NCI-H1694 treated with DMSO at 0.1 percent for 48 hours (cell line): ENCODE data around the gene WASHC4.
A peak's percentile ranks its signal among the peaks of the same experiment; 100 is the strongest.
"Not testable (repeated sequence)": the region's sequence is repeated elsewhere in the genome, so short reads cannot be mapped to it uniquely, and the experiment has no call there.

Source experiments
- DNase-seq: peaks from one replicate; lab custom pipeline; 2025; lab: John Stamatoyannopoulos, UW

Gene WASHC4

DNA sequence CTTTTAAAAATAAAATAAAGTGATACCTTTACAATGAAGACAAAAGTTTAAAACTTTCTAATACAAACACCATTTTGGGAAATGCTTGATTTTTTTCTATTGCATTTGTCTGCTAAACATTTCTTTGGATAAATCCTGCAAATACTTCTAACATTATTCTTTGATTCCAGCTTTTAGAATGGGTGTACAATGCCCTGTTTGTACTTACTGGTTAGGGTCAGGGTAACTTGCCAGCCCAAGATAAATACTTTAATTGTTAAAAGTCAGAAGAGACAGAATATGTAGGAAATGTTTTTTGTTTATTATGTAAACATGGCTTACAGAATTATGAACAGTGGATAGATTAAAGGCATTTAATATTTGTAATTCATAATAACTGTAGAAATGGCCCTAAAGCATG, 60.5 kb downstream of the WASHC4 start:
- DNase-seq = no peak

DNA sequence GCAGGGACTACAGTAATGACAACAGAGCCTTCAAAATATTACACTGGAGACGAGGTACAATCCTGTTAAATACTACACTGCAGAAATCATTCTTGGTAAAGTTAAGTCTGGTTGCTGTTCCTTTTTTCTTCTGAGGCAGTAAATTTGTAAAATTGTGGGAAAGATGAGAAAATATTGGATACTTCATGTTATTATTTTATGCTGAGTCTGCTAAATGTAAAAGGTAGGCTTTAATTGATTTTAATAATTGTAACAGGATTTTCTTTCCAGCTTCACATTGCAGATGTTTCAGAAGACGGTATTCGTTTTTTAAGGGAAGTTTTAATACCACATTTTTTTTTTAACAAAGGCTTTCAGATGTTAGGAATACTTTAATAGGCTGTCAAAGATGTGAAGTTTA, 62.6 kb downstream of the WASHC4 start:
- DNase-seq = no peak

DNA sequence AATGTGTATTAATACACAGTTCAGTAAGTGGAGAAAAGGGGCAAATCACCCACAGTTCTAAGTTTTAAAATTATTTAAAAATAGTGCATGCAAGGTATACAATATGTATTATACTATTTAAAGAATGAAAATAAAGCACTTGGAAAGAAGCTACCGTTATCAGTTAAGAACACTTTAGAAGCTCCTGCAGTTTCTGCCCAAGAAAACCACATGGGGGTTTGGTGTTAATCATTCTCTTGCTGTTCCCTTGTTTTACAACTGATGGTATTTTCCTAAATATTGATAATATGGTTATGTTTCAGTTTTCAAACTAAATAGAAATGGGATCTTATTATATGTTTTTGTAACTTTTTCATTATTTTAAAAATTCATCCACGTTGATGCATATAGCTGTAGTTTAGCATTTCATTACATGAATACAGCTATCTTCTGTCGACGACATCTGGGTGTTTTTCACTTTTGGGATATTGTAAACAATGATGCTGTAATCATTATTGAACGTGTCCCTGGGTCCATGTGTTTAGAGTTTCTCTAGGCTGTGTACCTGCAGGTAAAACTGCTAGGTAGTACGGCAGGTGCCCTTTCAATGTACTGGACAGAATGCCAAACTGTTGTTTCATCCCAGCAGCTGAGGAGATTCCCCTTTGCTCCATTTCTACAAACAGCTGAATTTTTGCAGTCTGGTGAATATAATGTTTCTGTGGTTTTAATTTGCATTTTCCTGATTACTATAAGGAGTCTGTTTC, 64.3 kb downstream of the WASHC4 start:
- no peak for DNase-seq

DNA sequence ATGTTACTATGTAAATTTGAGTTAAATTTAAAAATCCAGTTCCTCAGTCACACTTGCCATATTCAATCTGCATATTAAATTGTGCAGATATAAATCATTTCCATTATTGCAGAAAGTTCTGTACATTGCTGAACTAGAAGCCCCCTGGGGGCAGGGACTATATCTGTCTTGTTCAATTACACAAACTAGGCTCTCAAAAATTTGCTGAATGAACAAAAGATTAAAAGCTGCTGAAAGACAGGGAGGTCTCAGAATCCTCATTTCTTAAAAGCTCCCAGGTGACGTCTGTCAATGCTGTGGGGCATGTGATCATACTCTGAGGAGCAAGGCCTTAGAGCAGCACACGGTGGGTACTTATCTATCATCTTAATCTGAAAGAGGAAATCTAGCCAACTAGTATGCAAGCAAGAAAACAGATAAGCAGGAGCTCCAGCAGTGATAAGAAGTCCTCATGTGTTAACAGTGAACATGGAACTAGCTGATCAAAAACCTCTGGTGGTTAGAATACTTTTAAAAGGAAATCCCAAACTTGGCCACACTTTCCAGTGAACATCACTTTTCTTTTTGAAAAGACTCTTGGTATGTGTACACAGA, 68.0 kb downstream of the WASHC4 start:
- DNase-seq = no peak

DNA sequence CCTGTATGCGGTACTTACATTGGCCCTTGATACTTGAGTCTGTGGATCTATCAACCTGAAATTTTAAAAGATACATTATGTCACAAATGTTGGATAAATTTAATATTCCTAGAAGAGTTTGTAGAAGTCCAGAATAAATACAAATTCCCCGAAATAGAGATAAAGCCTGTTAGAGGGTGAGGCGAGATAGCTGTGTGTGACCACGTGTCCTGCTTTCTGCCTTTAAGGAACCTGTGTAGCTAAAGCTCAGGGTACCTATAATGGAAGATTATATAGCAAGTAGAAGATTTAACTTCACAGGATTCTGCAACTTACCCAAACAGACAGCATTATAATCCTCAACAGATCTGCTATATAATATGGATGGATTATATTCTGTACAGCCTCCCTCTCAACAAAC, 69.7 kb downstream of the WASHC4 start:
- no peak for DNase-seq

DNA sequence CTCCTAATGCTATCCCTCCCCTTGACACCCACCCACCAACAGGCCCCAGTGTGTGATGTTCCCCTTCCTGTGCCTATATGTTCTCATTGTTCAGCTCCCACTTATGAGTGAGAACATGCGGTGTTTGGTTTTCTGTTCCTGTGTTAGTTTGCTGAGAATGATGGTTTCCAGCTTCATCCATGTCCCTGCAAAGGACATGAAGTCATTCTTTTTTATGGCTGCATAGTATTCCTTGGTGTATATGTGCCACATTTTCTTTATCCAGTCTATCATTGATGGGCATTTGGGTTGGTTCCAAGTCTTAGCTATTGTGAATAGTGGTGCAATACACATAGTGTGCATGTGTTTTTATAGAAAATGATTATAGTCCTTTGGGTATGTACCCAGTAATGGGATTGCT, 71.6 kb downstream of the WASHC4 start:
- DNase-seq = not testable (repeated sequence)

DNA sequence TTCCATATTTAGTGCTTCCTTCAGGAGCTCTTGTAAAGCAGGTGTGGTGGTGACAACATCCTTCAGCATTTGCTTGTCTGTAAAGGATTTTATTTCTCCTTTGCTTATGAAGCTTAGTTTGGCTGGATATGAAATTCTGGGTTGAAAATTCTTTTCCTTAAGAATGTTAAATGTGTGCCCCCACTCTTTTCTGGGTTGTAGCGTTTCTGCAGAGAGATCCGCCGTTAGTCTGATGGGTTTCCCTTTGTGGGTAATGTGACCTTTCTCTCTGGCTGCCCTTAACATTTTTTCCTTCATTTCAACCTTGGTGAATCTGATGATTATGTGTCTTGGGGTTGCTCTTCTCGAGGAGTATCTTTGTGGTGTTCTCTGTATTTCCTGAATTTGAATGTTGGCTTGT, 75.9 kb downstream of the WASHC4 start:
- DNase-seq = not testable (repeated sequence)

DNA sequence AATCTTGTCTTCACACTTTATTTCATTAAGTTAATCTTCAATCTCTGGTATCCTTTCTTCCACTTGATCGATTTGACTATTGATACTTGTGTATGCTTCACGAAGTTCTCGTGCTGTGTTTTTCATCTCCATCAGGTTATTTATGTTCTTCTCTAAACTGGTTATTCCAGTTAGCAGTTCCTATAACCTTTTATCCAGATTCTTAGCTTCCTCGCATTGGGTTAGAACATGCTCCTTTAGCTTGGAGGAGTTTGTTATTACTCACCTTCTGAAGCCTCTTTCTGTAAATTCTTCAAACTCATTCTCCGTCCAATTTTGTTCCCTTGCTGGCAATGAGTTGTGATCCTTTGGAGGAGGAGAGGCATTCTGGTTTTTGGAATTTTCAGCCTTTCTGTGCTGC, 76.4 kb downstream of the WASHC4 start:
- DNase-seq = not testable (repeated sequence)

DNA sequence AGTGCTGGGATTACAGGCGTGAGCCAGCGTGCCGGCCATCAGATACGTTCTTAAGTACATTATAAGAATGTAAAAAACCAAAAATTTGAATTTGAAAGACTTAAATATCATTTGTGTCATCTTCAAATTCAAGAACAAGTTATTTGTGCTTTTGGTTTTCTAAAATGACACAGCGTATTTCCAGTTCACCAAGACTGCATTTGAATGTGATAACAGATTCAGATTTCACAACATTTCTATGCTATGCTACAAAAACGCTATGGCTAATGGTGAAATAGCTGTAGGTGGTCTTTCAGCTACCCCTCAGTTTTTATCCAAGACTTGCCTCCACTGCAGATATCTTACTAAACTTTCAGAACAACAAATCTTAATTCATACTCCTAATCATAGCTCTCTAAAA, 81.8 kb downstream of the WASHC4 start:
- no peak for DNase-seq

DNA sequence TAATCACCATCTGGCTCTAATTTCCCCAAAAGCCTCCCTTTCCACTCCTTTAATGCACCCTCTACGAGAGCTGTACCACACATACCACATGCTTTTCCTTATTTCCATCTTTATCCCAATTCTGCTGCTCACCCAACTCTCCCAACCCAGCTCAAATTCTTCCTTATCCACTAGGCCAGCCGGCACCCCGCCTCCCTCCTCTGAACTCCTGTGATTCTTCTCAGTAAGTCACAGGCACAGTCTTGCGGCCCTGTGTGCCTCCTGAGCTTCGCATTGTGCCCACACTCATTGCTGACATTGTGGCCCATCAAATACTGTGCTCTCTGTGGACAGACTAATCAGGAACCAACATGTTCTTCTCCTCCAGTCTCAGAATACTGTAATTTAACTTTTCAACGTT, 83.0 kb downstream of the WASHC4 start:
- DNase-seq = no peak

DNA sequence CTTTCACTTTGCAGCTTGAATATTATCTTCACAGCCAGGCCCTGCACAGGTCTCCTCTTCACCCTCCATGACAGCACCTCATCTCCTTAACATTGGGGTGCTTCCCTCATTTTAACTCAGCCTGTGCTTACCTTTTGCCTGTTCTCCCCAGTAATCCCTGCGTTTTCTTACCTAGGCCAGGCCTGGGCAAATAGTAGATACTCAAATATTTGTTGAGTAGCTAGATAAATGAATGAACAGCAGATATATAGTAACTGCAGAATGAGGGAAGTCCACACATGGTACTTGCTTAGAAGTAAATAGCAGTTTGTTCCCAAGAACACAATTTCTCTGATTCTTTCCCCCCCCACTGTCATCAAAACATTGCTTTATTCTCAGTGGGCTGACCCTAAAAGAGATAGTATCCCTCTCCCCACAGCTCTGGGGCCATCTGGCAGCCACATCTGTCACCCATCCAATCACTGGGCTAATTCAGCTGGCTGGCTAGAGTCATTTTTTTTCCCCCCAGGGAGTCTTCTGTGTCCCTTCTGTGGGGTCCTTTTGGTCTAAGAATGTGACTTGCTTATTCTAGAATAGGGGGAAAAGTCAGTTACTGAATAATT, 85.2 kb downstream of the WASHC4 start:
- DNase-seq = peak; percentile 52

DNA sequence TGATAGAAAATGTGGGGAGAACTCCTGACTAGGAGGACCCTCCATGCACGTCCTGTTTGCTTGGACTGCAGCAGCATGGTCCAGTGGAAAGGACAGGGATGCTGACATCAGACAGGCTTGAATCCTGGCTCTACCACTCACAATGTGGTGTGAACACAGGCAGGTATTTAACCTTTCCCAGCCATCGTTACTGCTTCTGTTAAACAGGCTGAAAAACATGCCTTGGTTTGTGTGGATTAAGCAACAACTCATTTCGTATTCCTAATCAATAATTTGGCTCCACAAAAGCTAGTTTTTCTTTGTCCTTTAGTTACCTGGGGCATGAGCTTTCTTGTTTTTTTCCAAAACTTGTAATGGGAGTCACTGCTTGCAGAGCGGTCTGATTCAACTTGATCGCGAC, 87.4 kb downstream of the WASHC4 start:
- no peak for DNase-seq

DNA sequence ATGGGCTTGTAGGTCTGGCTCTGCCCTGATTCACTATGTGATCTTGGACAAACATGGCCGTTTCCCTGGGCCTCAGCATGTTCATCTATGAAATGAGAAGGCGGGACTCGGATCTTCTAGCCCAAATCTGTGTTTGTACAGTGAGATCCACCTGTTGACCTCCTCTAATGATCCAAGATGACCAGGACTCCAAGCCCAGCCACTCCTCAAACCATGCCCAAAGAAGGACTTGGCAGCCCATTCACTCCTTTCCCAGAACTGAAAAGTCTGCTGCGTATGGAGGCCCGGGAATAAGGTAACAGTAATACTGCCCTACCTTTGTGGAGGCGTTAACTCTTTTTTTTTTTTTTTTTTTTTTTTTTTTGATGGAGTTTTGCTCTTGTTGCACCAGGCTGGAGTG, 88.6 kb downstream of the WASHC4 start:
- no peak for DNase-seq

DNA sequence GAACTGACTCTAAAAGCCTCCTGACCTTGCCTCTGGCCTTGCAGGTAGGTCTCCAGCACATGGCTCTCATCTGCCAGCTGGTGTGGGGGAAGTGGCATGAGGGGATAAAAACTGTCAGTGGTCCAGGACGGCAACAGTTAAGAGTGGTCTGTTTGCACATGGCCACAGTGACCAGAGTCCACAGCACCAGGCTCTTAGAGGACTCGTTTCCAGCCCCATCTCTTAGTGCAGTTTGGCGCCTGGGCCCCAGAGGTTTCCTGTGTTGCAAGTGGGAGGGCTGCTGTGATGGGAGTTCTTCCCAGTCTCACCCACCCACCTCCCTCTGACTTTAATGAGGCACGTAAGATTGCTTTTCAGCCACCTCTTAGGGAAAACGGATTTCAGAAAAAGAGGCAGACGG, 91.4 kb downstream of the WASHC4 start:
- DNase-seq = no peak

DNA sequence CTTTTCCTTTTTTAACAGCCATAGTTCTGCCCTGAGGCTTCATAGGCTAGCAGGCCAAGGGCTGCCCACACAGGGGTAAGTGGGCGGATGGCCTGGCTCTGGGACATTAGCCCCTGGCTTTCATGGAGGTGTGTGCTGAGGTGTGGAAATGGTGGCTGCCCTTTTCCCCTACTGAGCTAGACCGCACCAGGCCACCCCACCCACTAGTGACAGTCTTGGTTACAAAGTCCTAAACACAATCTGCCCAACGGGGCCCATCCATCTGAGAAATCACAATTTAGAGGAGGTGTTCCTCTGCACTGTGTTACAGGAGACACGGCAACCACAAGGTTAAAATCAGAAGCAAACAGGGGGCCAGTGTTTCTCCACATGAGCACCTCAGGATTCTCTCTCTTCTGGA, 92.9 kb downstream of the WASHC4 start:
- DNase-seq = no peak

DNA sequence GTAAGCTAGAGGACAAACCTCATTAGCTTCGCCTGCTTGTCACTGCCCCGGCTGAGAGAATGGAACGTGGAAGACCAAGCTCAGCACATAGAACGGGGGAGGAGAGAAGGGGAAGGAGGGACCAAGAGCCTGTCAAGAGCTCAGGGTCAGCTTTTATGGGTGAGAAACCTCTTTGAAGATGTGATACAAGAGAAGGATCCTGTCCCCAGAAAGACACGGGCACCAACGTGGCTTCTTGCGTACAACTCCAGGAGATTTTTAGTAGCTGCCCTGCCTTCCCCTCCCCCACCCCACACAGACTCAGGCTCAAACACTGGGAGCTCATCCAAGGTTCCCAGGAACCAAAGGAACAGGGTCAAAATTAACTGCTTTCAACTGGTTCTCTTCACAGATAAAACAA, 93.8 kb downstream of the WASHC4 start:
- DNase-seq = no peak

DNA sequence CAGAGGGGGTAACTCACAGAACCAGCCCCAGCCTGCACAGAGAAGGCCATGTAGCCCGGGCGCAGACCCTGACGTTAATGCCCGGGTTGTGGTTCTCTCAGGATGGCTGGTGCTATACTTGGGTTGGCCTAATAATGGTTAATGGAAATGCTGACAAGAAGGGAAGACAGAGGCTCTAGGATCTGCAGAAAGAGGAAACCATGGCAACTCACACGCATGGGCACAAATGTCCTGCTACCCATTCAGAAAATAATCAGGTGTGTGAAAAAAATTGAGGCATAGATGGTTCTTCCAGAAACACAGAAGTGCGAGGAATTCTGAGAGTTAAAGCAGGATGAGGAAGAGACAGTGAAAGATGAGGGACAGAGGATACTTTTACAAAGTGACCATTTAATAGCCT, 94.7 kb downstream of the WASHC4 start:
- DNase-seq = no peak

DNA sequence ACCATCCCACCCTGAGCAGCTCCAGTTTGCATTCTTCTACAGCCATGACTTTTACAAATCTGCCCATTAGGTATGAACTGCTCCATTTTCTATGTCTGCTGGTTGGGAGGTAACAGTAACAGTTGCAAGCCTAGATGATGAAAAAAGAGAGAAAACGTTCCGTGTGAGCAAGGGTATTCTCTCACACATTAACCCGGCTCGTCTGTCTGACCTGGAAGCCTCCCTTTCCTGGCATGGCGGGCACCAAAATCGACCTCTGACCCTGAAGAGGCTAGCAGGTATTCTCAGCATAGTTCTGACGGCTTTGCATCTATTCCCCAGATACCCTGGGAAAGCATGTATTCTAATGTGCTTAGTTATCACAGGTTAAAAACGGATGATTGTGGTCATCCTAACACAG, 96.6 kb downstream of the WASHC4 start:
- no peak for DNase-seq

DNA sequence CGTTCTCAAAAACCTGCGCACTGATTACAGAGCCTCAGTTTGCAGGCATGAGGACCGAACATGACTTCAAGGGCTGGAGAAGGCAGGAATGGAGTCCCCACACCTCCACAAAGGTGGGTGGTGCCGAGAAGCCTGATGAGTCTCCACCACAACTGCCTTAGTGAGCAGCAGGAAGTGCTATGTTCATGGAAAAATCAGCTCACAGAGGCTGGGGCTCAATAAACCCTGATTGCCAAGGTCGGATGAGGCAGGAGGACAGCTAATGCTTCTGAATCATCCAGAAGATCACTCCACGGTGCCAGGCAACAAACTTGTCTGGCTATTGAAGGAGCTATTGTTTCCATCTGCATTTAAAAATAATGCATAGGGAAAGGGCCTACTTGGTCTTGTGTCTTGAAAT, 97.4 kb downstream of the WASHC4 start:
- no peak for DNase-seq

DNA sequence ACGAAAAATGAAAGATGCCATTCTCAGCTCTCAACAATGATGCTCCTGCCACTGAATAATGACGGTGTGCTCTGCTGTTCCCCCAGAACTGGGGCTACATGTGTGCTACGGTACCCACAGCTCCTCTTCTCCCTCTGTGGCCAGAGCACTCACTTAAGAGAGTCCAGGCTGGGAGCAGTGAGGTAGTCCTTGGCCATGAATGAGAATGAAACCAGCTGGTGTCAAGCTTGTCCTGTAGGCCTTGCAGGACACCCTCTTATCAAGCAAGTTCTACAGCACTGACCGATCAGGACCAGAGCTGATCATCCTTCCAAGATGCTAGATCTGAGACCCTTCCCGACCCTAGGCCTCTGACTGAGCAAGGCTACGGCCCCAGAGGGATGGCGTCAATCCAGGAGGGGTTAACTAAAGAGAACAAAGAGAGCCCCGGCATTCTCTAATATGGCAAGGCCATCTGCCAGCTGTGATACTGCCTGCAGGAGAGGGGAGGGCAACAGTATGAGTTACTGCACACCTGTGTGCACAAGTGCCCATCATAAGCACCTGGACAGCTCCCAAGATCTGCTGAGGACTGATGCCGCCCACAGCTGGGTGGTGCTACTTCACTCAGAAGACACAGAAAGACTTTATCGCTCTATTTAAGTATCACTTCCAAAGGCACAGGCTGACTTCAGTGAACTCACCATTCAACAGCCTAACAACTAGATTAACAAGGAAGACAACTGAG, 98.0 kb downstream of the WASHC4 start:
- no peak for DNase-seq

DNA sequence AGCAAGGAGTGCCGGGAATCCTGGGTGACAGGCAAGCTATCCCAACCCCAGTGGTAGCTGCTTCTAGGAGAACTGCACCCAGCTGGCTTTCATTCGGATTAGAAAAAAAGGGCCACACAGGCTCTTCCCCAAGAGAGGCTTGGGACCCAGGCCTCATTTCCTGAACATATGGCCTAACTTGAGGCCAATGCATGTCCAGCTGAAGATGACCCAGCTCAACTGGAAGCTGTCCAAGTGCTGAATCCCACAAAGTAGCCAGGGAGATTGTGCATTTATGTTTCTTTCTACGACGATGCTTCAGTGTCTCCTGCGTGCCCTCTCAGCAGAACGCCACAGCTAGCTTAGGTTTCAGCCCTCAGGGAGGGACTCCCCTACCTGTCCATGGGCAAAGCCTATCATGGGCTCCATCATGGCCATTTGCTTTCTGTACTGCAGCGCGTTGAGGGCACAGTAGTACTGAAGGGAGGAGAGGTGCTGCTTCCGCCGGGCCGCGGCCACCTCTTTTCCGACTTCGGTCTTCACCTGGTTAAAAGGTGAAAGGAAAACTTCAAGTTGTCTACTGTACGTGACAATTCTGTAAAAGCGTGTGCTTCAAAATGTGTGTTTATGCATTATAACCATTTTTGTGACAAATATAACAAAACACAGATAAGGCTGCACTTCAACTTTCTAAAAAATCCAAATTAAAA, 99.3 kb downstream of the WASHC4 start:
- no peak for DNase-seq

DNA sequence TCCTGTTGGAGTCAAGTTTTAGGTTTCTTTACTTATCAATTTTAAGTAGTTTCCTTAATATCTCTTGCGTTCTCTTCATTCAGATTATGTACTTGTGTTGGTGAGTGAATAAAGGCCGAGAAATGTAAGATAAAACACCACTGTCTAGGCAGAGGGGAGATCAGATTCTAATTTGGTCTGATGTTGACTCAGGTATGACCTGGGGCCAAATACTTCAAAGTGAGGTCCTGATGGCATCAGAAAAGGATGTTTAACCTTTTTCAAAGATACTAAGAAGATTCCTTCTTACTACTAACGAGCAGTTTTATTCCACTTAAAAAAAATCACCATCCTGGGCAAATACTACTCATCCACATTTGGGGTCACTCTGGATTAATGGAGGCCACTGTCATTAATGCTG, 101.6 kb downstream of the WASHC4 start:
- no peak for DNase-seq
